Liver (tissue), 9 donors: ENCODE results near the gene KRCC1. TPM values are rescaled to one million over a fixed set of nuclear protein-coding genes. Genes with fewer than 3 reads are reported as not detected.

Source experiments
- DNase-seq: peaks from one replicate; pipeline ENCODE4 v3.0.0-alpha.2; 2017; ENCODE audit warnings: low spot score
- H3K27ac ChIP-seq, 2 donors: one replicate each; pipeline ENCODE4 v1.7.0; 2013; ENCODE audit warnings: inconsistent platforms in 2 of 2, low read length in 2 of 2, control low read depth in 1 of 2, low read depth in 1 of 2, mild to moderate bottlenecking in 1 of 2
- H3K27me3 ChIP-seq, 4 donors: one replicate each; pipeline versions ENCODE4 v1.6.1 to v1.7.0; 2013; ENCODE audit warnings: low read length in 3 of 4, inconsistent platforms in 1 of 4, mild to moderate bottlenecking in 1 of 4, moderate library complexity in 1 of 4; ENCODE audit not compliant: control insufficient read depth in 4 of 4, insufficient read depth in 4 of 4
- H3K36me3 ChIP-seq, 4 donors: one replicate each; pipeline versions ENCODE4 v1.6.1 to v1.7.0; 2013; ENCODE audit warnings: low read length in 3 of 4, mild to moderate bottlenecking in 3 of 4, low read depth in 1 of 4, moderate library complexity in 1 of 4; ENCODE audit not compliant: control insufficient read depth in 4 of 4, insufficient read depth in 3 of 4
- H3K4me1 ChIP-seq, 4 donors: one replicate each; pipeline versions ENCODE4 v1.6.1 to v1.7.0; 2013; ENCODE audit warnings: low read length in 3 of 4, mild to moderate bottlenecking in 3 of 4, moderate library complexity in 1 of 4; ENCODE audit not compliant: control insufficient read depth in 4 of 4, insufficient read depth in 4 of 4
- H3K4me3 ChIP-seq, 3 donors: one replicate each; pipeline versions ENCODE4 v1.6.1 to v1.7.0; 2013; ENCODE audit warnings: low read length in 3 of 3, control low read depth in 1 of 3, low read depth in 1 of 3, mild to moderate bottlenecking in 1 of 3
- H3K9ac ChIP-seq, 2 donors: one replicate each; pipeline ENCODE4 v1.7.0; 2013; ENCODE audit warnings: low read length in 2 of 2, mild to moderate bottlenecking in 2 of 2, moderate library complexity in 2 of 2, control low read depth in 1 of 2, low read depth in 1 of 2
- H3K9me3 ChIP-seq, 4 donors: one replicate each; pipeline versions ENCODE4 v1.6.1 to v1.7.0; 2013; ENCODE audit warnings: low read length in 3 of 4; ENCODE audit not compliant: control insufficient read depth in 4 of 4
- EGR1 ChIP-seq, 2 donors: IDR thresholded peaks; 2 replicates each; pipeline ENCODE4 v1.6.1; 2016 to 2018; ENCODE audit warnings: antibody characterized with exemption in 2 of 2, low read depth in 2 of 2
- FOXA1 ChIP-seq: IDR thresholded peaks from 2 replicates; pipeline ENCODE4 v1.6.1; 2016; ENCODE audit warnings: antibody characterized with exemption
- FOXA2 ChIP-seq: IDR thresholded peaks from 2 replicates; pipeline ENCODE4 v1.6.1; 2016; ENCODE audit warnings: antibody characterized with exemption
- GABPA ChIP-seq, 2 donors: IDR thresholded peaks in 1 of 2; conservative IDR thresholded peaks in 1 of 2; 2 replicates each; pipeline ENCODE4 v1.6.1; 2016; ENCODE audit warnings: antibody characterized with exemption in 2 of 2, mild to moderate bottlenecking in 1 of 2, moderate library complexity in 1 of 2
- HNF4A ChIP-seq, 2 donors: conservative IDR thresholded peaks; 2 replicates each; pipeline ENCODE4 v1.6.1; 2016; ENCODE audit warnings: antibody characterized with exemption in 2 of 2, mild to moderate bottlenecking in 2 of 2
- HNF4G ChIP-seq: IDR thresholded peaks from 2 replicates; pipeline ENCODE4 v1.6.1; 2016; ENCODE audit warnings: antibody characterized with exemption
- JUND ChIP-seq, 2 donors: IDR thresholded peaks; 2 replicates each; pipeline ENCODE4 v1.6.1; 2016; ENCODE audit warnings: antibody characterized with exemption in 2 of 2
- NR2F2 ChIP-seq: IDR thresholded peaks from 2 replicates; pipeline ENCODE4 v1.6.1; 2016; ENCODE audit warnings: antibody characterized with exemption
- RAD21 ChIP-seq, 2 donors: IDR thresholded peaks; 2 replicates each; pipeline ENCODE4 v1.6.1; 2016; ENCODE audit warnings: antibody characterized with exemption in 2 of 2, mild to moderate bottlenecking in 2 of 2
- RXRA ChIP-seq, 2 donors: IDR thresholded peaks; 2 replicates each; pipeline ENCODE4 v1.6.1; 2017 to 2018; ENCODE audit warnings: antibody characterized with exemption in 2 of 2, mild to moderate bottlenecking in 1 of 2
- SP1 ChIP-seq: IDR thresholded peaks from 2 replicates; pipeline ENCODE4 v1.6.1; 2018; ENCODE audit warnings: antibody characterized with exemption, mild to moderate bottlenecking
- TAF1 ChIP-seq: conservative IDR thresholded peaks from 2 replicates; pipeline ENCODE4 v1.6.1; 2016; ENCODE audit warnings: antibody characterized with exemption, mild to moderate bottlenecking
- YY1 ChIP-seq: IDR thresholded peaks from 2 replicates; pipeline ENCODE4 v1.6.1; 2016; ENCODE audit warnings: antibody characterized with exemption, mild to moderate bottlenecking
- WGBS: extraction: QIAGEN DNeasy Blood & Tissue Kit; methylation state at CpG from one replicate; pipeline ENCODE4 v1.1.7; 2013; 5-methylcytosine and 5-hydroxymethylcytosine counted together
- polyA plus RNA-seq, 2 donors: library from polyadenylated mRNA; stranded (reverse) in 1 of 2; unstranded in 1 of 2; fragments of 200-250 nt in 1 of 2; fragments of >200 nt in 1 of 2; fragmentation: Nextera tagmentation in 1 of 2; extraction: Ambion mirVana in 1 of 2; gene quantifications; one replicate each; pipeline versions ENCODE4 v1.2.1 to v1.2.3, GENCODE V29; 2013 to 2015
- total RNA-seq, 2 donors: library from RNA; depleted of rRNA; stranded (reverse); fragments of >200 nt; gene quantifications; one replicate each; pipeline ENCODE4 v1.2.3, GENCODE V29; 2014
- TF ChIP-seq, protein P1 (sequence below): IDR thresholded peaks from 2 replicates; pipeline ENCODE4 v1.6.1; 2016; ENCODE audit warnings: antibody characterized with exemption
- TF ChIP-seq, protein P2 (sequence below): IDR thresholded peaks from 2 replicates; pipeline ENCODE4 v1.6.1; 2016; ENCODE audit warnings: antibody characterized with exemption, mild to moderate bottlenecking
- TF ChIP-seq, protein P3 (sequence below): IDR thresholded peaks from 2 replicates; pipeline ENCODE4 v1.6.1; 2016; ENCODE audit warnings: antibody characterized with exemption
- TF ChIP-seq, protein P4 (sequence below): IDR thresholded peaks from 2 replicates; pipeline ENCODE4 v1.6.1; 2016; ENCODE audit warnings: antibody characterized with exemption
- TF ChIP-seq, protein P5 (sequence below): fragments of 150-350 bp; IDR thresholded peaks from 2 replicates; pipeline ENCODE4 v1.5.1; 2017; ENCODE audit warnings: improper control_type of control experiment, low read depth, low read length; ENCODE audit not compliant: missing input control
- donor health status: healthy.
- donor health status: healthy.
- donor health status: healthy.
- donor health status: healthy.
- donor health status: healthy.

The KRCC1 gene
- total and polyA plus RNA-seq, 4 donors = 7.0 to 14.8 (median 11.5) TPM

DNA sequence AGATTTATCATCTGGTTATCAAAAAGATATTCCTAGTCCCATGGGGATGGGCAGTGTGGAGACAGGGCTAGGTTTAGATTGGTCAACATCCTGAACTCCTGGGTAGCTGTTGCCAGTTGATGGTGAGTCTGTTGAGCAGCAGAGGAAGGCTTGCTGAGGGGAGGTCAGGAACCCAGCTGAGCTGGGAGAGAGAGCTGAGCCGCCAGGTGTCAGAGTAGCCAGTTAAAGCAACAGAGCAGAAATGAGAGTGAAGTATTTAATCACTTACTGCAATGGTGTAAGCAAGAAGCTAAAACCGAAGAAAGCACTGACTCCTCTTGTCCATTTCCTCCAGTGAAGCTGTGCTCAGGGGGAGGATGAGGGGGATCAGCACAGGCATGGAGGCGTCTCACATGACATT, 41.6 kb upstream of the KRCC1 start:
- H3K9me3 ChIP-seq = no peaks in the 10 kb centered on the region
- TF ChIP-seq HNF4G (no peak), GABPA (IDR thresholded peaks at IDR 0.05 in 1 of 2, conservative IDR thresholded peaks at IDR 0.05 in 1 of 2) (no peak), FOXA1 (no peak), YY1 (no peak), FOXA2 (no peak), EGR1 (IDR thresholded peaks at IDR 0.05; ENCODE audit: low read depth in 2 of 2) (no peak), NR2F2 (no peak), TAF1 (no peak), JUND (IDR thresholded peaks at IDR 0.05) (no peak), SP1 (no peak), RXRA (IDR thresholded peaks at IDR 0.05) (no peak), RAD21 (IDR thresholded peaks at IDR 0.05) (no peak), HNF4A (conservative IDR thresholded peaks at IDR 0.05) (no peak)
- TF ChIP-seq, protein P1, sequence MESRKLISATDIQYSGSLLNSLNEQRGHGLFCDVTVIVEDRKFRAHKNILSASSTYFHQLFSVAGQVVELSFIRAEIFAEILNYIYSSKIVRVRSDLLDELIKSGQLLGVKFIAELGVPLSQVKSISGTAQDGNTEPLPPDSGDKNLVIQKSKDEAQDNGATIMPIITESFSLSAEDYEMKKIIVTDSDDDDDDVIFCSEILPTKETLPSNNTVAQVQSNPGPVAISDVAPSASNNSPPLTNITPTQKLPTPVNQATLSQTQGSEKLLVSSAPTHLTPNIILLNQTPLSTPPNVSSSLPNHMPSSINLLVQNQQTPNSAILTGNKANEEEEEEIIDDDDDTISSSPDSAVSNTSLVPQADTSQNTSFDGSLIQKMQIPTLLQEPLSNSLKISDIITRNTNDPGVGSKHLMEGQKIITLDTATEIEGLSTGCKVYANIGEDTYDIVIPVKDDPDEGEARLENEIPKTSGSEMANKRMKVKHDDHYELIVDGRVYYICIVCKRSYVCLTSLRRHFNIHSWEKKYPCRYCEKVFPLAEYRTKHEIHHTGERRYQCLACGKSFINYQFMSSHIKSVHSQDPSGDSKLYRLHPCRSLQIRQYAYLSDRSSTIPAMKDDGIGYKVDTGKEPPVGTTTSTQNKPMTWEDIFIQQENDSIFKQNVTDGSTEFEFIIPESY = no peak
- TF ChIP-seq, protein P2, sequence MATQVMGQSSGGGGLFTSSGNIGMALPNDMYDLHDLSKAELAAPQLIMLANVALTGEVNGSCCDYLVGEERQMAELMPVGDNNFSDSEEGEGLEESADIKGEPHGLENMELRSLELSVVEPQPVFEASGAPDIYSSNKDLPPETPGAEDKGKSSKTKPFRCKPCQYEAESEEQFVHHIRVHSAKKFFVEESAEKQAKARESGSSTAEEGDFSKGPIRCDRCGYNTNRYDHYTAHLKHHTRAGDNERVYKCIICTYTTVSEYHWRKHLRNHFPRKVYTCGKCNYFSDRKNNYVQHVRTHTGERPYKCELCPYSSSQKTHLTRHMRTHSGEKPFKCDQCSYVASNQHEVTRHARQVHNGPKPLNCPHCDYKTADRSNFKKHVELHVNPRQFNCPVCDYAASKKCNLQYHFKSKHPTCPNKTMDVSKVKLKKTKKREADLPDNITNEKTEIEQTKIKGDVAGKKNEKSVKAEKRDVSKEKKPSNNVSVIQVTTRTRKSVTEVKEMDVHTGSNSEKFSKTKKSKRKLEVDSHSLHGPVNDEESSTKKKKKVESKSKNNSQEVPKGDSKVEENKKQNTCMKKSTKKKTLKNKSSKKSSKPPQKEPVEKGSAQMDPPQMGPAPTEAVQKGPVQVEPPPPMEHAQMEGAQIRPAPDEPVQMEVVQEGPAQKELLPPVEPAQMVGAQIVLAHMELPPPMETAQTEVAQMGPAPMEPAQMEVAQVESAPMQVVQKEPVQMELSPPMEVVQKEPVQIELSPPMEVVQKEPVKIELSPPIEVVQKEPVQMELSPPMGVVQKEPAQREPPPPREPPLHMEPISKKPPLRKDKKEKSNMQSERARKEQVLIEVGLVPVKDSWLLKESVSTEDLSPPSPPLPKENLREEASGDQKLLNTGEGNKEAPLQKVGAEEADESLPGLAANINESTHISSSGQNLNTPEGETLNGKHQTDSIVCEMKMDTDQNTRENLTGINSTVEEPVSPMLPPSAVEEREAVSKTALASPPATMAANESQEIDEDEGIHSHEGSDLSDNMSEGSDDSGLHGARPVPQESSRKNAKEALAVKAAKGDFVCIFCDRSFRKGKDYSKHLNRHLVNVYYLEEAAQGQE = no peak
- TF ChIP-seq, protein P3, sequence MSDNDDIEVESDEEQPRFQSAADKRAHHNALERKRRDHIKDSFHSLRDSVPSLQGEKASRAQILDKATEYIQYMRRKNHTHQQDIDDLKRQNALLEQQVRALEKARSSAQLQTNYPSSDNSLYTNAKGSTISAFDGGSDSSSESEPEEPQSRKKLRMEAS = no peak
- TF ChIP-seq, protein P4, sequence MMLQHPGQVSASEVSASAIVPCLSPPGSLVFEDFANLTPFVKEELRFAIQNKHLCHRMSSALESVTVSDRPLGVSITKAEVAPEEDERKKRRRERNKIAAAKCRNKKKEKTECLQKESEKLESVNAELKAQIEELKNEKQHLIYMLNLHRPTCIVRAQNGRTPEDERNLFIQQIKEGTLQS = no peak
- TF ChIP-seq, protein P5, sequence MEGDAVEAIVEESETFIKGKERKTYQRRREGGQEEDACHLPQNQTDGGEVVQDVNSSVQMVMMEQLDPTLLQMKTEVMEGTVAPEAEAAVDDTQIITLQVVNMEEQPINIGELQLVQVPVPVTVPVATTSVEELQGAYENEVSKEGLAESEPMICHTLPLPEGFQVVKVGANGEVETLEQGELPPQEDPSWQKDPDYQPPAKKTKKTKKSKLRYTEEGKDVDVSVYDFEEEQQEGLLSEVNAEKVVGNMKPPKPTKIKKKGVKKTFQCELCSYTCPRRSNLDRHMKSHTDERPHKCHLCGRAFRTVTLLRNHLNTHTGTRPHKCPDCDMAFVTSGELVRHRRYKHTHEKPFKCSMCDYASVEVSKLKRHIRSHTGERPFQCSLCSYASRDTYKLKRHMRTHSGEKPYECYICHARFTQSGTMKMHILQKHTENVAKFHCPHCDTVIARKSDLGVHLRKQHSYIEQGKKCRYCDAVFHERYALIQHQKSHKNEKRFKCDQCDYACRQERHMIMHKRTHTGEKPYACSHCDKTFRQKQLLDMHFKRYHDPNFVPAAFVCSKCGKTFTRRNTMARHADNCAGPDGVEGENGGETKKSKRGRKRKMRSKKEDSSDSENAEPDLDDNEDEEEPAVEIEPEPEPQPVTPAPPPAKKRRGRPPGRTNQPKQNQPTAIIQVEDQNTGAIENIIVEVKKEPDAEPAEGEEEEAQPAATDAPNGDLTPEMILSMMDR = no peak
- no peaks in the 10 kb centered on the region for H3K27me3 ChIP-seq
- DNase-seq = no peak
- no peak overlapping the region for H3K9ac ChIP-seq
- H3K4me1 ChIP-seq = peaks cover 0 to 13% (median 12%) of the 10 kb centered on the region in 4 donors
- H3K4me3 ChIP-seq = no peak overlapping the region
- 75% methylated on average over 3 of the region's 3 CpGs for WGBS
- no peak overlapping the region for H3K27ac ChIP-seq
- H3K36me3 ChIP-seq = no peaks in the 10 kb centered on the region
